GM21526 (cell line): Measurements from ENCODE around the gene OTULIN.

Experiments used
- ATAC-seq: cut with Tn5 transposase; IDR thresholded peaks from one replicate; pipeline ENCODE4 v1.9.1; 2021; ENCODE audit warnings: moderate library complexity; ENCODE audit not compliant: unreplicated experiment, low FRiP score

Gene OTULIN

GRCh38 chr5:14738050-14738449 lies 73.5 kb downstream of the OTULIN start:
- ATAC-seq = no peak

- no peak for ATAC-seq
Observed at GRCh38 chr5:14739538-14739937, 75.0 kb downstream of the OTULIN start.

- ATAC-seq = no peak
Observed at GRCh38 chr5:14739981-14740380, 75.5 kb downstream of the OTULIN start.

- no peak for ATAC-seq
Observed at GRCh38 chr5:14741131-14741530, 76.6 kb downstream of the OTULIN start.

DNA sequence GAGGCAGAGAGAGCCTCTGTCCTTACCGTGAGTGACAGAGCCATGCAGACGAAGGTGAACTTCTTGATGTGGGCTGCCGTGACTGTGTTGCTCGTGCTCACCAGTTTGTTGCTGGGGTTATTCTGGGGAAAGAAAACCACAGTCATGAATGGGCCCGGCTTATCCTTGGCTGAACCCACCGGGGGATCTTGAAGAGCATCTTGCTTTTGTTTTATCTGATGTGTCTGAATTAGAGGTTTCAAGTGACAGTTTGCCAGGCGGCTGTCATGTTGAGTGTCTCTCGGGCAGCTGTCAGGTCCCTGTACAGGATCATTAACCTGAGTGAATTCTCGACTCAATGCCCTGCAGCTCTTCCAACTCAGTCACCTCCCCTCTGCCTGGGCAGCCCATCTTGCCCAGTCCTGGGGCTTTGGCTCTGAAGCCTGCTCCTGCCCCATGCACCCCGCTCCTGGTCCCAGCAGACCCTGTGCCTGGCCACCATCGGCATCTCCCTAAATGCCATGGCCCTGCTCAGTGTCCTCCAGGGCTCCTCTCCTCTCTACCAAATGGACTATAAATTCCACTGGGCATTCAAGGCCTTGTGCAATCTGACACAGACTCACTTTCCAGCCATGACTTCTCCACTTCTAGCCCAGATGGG lies 77.4 kb downstream of the OTULIN start:
- ATAC-seq = no peak

DNA sequence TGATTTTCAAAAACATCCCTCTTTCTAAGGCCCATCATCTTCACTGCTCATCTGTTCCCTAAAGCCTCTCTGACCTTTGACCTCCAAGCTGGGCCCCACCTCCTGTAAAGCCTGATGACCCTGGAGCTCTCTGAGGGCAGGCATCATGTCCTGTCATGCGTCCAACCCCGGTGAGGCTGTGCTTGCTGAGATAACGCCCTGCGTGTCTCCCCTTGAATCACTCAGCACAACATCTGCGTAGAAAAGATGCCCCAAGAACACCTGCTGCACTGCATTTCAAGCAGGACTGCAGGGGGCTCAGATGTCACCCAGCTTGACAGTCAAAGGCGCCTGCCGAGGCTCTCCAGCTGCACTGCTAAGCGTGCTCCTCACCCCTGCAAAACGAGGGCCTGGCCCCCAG lies 78.0 kb downstream of the OTULIN start:
- no peak for ATAC-seq

- no peak for ATAC-seq
Observed at GRCh38 chr5:14743601-14744295, 79.2 kb downstream of the OTULIN start.

- no peak for ATAC-seq
Observed at GRCh38 chr5:14744296-14745187, 80.0 kb downstream of the OTULIN start.

DNA sequence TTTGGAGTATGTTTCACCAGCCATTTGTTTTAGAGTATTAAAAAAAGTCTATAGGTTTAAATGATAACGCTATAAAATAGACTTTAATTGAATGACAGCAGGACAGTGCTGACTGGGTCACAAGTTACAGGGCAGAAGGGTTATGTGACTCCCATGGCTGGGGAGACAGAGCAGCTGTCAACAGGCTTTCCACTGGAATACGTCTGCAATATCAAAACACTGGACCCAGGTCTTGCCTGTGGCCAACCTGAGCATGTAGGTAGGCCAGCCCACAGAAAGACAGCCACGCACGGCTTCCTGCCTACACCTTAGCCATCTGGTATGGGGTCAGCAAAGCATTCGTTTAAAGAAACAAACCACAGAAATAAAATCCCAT lies 80.7 kb downstream of the OTULIN start:
- ATAC-seq = no peak

GRCh38 chr5:14745753-14746152 lies 81.2 kb downstream of the OTULIN start:
- ATAC-seq = no peak

DNA sequence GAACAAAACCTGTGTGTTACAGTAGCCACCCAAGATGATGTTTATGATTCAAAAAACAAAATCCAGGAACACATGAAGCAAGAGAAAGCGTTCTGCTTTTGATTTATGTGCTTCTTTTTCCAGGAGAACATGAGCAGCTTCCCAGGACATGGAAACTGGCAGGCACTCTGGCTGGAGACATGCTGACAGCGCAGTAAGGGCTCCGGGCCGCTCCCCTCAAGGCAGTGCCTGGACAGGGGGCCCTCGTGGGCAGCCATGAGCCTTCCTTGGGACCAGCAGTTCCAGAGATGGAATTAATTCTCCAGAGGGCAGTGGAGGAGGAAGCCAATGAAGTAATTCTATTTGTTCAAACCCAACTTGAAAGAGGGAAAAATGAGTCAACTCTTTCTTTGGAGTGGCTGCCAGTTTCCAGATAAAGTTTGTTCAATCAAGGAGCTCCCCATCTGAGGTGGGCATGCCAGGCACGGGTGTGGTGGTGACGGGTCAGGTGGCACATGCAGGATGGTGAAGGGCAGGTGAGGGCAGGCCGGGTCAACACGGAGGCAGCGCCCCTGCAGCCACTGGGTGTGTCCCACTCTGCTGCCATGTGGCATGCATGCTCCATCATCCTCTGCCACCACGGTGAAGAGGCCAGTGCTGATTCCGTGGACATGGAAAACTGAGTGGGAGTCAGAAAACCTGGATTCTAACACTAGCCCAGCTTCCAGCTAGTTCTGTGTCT lies 83.8 kb downstream of the OTULIN start:
- no peak for ATAC-seq
